NCI-H2081 treated with DMSO at 0.1 percent for 48 hours (cell line): Measurements from ENCODE around the gene ZNF581.

Experiments
- DNase-seq: peaks from one replicate; lab custom pipeline; 2025; lab: John Stamatoyannopoulos, UW

Gene ZNF581

GRCh38 chr19:55633861-55634260, 9.6 kb upstream of the ZNF581 start:
- DNase-seq = no peak

DNA sequence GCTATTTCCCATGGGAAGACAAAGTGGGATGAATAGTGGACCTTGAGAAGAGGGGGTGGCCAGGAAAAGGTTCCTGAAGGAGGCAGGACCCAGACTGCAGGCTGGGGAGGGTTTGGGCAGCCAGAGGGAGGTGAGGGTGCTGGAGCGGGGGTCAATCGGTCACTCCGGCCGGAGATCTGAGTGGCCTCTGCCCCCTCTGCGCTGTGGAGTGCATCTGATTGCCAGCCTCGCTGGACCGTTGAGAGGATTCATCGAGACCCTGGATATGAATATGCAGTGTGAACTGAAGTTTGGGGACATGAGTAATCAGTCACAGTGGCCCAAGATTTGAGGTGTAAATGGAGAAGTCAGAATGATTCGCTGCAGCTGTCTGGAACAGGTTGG, 8.1 kb upstream of the ZNF581 start:
- no peak for DNase-seq

GRCh38 chr19:55635856-55636440, 7.5 kb upstream of the ZNF581 start:
- DNase-seq = no peak

DNA sequence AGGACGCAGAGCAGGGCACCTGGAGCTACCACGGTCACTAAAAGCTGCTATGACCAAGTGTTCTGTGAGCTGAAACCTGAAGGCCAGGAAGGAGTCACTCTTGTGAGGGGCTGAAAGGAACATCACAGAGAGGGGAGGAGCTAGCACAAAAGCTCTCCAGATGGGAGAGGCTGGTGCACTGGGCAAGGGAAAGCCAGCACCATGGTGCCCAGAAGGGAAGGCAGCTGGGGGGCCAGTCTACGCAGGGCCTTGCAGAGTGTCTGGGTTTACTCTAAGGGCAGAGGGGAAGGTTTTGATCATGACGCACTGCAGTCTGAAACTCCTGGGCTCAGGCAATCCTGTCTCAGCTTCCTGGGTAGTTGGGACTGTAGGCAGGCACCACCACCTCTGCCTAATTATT, 6.7 kb upstream of the ZNF581 start:
- no peak for DNase-seq

DNA sequence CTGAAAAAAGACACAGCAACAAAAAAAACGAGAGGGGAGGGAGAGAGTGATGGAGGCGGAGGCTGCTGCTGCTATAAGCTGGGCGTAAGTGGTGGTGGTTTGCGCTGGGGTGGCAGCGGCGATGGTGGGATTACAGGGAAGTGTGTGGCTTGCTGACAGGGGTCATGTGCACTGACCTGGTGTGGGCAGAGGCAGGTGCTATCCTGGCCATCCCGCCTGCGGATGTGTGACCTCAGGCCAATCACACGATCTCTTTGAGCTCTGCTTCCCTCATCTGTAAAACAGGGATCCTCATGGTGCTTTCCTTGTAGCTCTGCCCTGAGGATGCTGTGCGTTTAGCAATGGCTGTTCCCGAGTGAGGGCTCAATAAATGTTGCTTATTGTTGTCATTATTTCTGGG, 5.9 kb upstream of the ZNF581 start:
- DNase-seq = no peak

GRCh38 chr19:55638864-55639359, 4.5 kb upstream of the ZNF581 start:
- DNase-seq = no peak

DNA sequence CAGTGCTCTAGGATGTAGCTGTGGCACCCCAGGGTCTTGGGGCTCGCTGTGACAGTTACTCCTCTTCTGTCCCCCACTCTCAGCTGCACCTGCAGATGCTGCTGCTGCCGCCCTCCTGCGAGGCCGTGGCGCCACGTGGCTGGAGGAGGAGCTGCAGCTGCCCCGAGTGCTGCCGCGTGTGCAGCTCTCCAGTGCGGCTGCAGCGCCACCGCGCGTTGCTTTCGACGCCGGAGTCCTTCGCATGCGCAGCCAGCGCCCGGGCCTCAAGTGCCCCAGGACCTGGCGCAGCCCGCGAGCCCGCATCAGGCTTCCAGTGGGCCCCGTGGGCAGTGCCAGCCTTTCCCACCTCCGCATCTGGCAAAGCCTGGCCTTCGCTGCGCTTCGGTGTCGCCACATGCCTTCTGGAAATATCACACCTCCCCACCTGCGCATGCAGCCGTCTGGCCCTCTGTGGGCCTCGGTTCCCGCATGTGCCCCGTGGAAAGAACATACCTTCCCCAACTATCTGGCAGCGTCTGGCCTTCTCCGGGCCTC, 3.3 kb upstream of the ZNF581 start:
- no peak for DNase-seq

- DNase-seq = no peak
Measured at GRCh38 chr19:55640577-55641425, 2.6 kb upstream of the ZNF581 start, which contains the start of gene ZNF580. TSS of gene ZNF580 (plus strand) at chr19:55641002. CDS start at chr19:55642509, 1,507 bp downstream.

GRCh38 chr19:55641426-55642152, 1.9 kb upstream of the ZNF581 start:
- no peak for DNase-seq

DNA sequence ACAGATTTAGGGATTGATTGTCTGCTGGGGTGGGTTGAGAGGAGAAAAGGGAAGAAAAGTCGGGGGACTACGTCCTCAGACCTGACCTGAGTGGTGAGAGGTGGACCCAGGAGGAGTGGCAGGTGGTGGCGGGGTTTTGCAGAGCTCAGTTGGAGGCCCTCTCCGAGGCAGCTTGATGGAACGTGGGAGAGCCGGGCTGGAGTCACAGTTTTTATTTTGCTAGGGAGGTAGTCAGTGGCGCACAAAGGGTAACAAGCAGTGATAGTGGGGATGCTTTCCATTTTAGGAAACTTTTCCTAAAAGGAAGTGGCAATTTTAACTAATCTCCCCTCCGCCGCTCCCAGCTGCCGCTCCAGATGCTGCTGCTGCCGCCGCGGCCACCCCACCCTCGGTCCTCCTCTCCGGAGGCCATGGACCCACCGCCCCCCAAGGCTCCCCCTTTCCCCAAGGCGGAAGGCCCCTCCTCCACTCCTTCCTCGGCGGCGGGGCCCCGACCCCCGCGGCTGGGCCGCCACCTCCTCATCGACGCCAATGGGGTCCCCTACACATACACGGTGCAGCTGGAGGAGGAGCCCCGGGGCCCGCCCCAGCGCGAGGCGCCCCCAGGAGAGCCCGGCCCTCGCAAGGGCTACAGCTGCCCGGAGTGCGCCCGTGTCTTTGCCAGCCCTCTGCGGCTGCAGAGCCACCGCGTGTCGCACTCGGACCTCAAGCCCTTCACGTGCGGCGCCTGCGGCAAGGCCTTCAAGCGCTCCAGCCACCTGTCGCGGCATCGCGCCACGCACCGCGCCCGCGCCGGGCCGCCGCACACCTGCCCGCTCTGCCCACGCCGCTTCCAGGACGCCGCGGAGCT, 1.1 kb upstream of the ZNF581 start:
- DNase-seq = no peak

GRCh38 chr19:55643887-55644176, 383 bp downstream of the ZNF581 start:
- DNase-seq = no peak

DNA sequence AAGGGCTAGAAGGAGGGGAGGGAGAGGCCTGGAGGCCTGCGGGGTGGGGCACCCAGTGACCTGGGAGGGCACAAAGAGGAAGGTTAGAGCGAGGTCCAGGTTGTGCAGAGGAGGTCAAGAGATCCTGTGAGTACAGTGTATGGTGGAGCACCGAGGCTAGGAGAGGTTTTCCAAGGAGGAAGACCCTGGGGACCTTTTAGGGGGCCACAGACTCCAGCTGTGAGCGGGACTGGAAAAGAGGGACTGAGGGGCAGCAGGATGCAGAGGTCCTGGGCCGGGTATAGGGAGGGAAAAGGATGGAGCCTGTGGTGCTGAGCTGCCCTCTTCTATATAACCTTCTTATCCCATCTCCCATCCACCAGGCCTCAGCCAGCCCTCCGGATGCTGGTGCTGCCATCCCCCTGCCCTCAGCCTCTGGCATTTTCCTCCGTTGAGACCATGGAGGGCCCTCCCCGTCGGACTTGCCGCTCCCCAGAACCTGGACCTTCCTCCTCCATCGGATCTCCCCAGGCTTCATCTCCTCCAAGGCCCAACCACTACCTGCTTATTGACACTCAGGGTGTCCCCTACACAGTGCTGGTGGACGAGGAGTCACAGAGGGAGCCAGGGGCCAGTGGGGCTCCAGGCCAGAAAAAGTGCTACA, 863 bp downstream of the ZNF581 start:
- no peak for DNase-seq

DNA sequence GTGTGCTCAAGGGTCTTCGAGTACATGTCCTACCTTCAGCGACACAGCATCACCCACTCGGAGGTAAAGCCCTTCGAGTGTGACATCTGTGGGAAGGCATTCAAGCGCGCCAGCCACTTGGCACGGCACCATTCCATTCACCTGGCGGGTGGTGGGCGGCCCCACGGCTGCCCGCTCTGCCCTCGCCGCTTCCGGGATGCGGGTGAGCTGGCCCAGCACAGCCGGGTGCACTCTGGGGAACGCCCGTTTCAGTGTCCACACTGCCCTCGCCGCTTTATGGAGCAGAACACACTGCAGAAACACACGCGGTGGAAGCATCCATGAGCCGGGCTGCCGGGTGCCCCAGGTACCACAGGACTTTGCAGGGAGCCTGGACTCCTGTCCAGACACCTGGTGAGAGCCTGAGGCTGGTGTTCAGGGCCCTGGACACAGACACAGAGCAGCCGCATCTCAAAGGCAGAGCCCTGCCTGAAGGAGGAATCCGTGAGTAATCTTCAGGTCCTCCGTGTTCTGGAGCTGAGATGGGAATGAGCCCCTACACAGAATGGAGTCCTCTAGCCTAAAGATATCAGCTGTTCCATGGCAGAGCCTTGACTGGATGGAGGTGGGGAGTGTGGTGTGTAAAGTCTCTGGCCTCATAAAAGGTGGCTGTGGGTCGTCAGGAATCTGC, 1.5 kb downstream of the ZNF581 start:
- no peak for DNase-seq

- no peak for DNase-seq
Measured at GRCh38 chr19:55645512-55645881, 2.0 kb downstream of the ZNF581 start.

DNA sequence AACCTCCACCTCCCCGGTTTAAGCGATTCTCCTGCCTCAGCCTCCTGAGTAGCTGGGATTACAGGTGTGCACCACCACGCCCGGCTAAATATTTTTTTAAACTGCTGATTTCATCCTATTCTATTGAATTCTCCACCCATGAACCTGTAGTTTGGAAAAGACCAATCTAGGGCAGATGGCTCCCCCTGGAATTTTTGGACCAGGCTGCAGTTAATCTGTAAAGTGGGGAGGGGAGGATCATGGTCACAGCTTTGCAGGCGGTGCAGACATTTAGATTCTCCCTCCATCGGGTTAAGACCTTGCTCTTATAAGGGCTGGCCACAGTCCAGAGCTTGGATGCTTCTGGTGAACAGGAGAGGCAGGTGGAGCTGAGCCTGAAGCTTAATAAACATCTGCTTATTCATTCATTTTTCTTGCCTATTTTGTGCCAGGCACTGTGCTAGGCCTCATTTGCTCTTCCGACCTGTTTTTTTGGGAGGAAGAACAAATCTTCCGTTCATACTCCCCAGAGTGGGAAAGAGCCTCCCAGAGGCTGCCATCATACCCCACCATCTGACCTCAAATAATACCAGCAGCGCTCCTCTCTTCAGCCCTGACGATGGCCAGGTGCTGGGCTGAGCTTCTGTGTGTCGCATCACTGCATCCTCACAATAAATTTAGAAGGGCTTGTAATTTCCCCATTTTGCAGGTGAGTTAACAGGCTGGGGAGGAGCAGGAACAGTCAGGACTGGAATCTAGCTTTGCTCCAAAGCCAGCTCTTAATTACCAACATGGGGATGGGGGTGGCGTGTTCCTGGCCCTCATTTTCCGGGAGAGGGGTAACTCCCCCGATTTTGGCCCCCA, 3.7 kb downstream of the ZNF581 start:
- DNase-seq = no peak

GRCh38 chr19:55647732-55648584, 4.5 kb downstream of the ZNF581 start, which contains the start of gene CCDC106:
TSS of gene CCDC106 (plus strand) at chr19:55648212. CDS start at chr19:55649047, 835 bp downstream.
- peak; percentile 27 for DNase-seq

GRCh38 chr19:55648585-55649267, 5.3 kb downstream of the ZNF581 start:
- no peak for DNase-seq
